ENCODE data around the gene PJVK. TPM values are rescaled to one million over a fixed set of nuclear protein-coding genes. Genes with fewer than 3 reads are reported as not detected.

The PJVK gene
- total RNA-seq, 1 experiment from 2014 or later, result 4.3 TPM

DNA sequence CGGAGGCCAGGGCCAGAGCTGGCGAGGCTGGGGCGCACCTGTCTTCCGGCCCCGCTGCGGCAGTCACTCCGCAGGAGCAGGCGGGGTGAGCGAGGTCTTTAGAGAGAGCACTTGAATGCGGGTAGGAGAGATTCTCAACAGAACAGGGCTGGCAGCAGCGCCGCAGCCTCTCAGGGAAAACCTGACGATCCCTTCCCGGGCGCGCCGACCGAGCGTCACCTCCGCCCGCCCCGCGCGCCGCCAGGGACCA, 729 bp upstream of the PJVK start:
- TF ChIP-seq, protein P1, sequence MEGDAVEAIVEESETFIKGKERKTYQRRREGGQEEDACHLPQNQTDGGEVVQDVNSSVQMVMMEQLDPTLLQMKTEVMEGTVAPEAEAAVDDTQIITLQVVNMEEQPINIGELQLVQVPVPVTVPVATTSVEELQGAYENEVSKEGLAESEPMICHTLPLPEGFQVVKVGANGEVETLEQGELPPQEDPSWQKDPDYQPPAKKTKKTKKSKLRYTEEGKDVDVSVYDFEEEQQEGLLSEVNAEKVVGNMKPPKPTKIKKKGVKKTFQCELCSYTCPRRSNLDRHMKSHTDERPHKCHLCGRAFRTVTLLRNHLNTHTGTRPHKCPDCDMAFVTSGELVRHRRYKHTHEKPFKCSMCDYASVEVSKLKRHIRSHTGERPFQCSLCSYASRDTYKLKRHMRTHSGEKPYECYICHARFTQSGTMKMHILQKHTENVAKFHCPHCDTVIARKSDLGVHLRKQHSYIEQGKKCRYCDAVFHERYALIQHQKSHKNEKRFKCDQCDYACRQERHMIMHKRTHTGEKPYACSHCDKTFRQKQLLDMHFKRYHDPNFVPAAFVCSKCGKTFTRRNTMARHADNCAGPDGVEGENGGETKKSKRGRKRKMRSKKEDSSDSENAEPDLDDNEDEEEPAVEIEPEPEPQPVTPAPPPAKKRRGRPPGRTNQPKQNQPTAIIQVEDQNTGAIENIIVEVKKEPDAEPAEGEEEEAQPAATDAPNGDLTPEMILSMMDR (IDR thresholded peaks at IDR 0.05; ENCODE audit: unreplicated experiment), result no peak
- intact Hi-C loops (cut with micrococcal nuclease; ENCODE audit: unreplicated experiment), result loop anchor here (2.0 kb wide), 1 partner anchor 72 kb away; no protein-coding TSS in a partner anchor
- Mint-ChIP-seq H3K4me3 (ENCODE audit: low read depth, unreplicated experiment) (peak overlapping the region; percentile 90), H3K4me1 (ENCODE audit: low read depth, unreplicated experiment) (peaks cover 21% of the 10 kb centered on the region), H3K36me3 (ENCODE audit: insufficient read depth, unreplicated experiment) (peaks cover 44% of the 10 kb centered on the region), H3K9me3 (ENCODE audit: low read depth, unreplicated experiment) (no peaks in the 10 kb centered on the region), H3K27me3 (ENCODE audit: unreplicated experiment) (no peaks in the 10 kb centered on the region), H3K27ac (ENCODE audit: unreplicated experiment) (peak overlapping the region; percentile 99)
- CTCF ChIA-PET, result interaction anchor here (0.8 to 2.3 kb wide), 3 partner anchors 18 to 36 kb away, joined by 3 to 10 read pairs (median 4); partner anchors contain the start of gene FKBP7
- DNase-seq, result no peak
- BruUV-seq (replicated peaks), result no TSS peak

GRCh38 chr2:178452334-178452733, 1.2 kb downstream of the PJVK start:
- DNase-seq, result no peak
- BruUV-seq (replicated peaks), result no TSS peak
- no peaks in the 10 kb centered on the region for H3K27me3 Mint-ChIP-seq (ENCODE audit: unreplicated experiment)
- intact Hi-C loops (cut with micrococcal nuclease; ENCODE audit: unreplicated experiment), result no loop called here
- no peak overlapping the region for H3K4me3 Mint-ChIP-seq (ENCODE audit: low read depth, unreplicated experiment)
- peaks cover 21% of the 10 kb centered on the region for H3K4me1 Mint-ChIP-seq (ENCODE audit: low read depth, unreplicated experiment)
- H3K27ac Mint-ChIP-seq (ENCODE audit: unreplicated experiment), result peak overlapping the region; percentile 99
- TF ChIP-seq, protein P1 (IDR thresholded peaks at IDR 0.05; ENCODE audit: unreplicated experiment), result no peak
- CTCF ChIA-PET, result no interaction called here
- H3K36me3 Mint-ChIP-seq (ENCODE audit: insufficient read depth, unreplicated experiment), result peaks cover 40% of the 10 kb centered on the region
- H3K9me3 Mint-ChIP-seq (ENCODE audit: low read depth, unreplicated experiment), result no peaks in the 10 kb centered on the region

DNA sequence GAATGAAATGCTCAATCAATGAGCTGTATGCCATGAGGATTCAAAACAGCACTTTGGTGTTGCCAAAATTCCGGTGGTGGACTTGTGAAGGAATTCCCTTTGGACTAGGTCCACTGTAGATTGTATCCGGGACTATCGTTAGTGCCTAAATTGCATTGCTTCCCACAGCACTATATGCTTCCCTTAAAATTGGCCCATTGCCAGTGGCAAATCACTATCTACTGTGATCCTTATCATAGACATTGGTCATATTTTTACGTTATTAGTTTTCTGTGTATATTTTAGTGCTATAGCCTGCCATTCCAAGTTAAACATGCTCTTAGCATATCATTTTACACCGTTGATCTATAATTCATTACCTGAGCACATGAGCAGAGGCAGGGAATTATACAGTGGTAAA, 1.7 kb downstream of the PJVK start:
- Mint-ChIP-seq H3K4me3 (ENCODE audit: low read depth, unreplicated experiment) (no peak overlapping the region), H3K27me3 (ENCODE audit: unreplicated experiment) (no peaks in the 10 kb centered on the region), H3K9me3 (ENCODE audit: low read depth, unreplicated experiment) (no peaks in the 10 kb centered on the region), H3K4me1 (ENCODE audit: low read depth, unreplicated experiment) (peaks cover 20% of the 10 kb centered on the region), H3K36me3 (ENCODE audit: insufficient read depth, unreplicated experiment) (peaks cover 37% of the 10 kb centered on the region), H3K27ac (ENCODE audit: unreplicated experiment) (no peak overlapping the region)
- CTCF ChIA-PET, result no interaction called here
- no peak for DNase-seq
- TF ChIP-seq, protein P1 (IDR thresholded peaks at IDR 0.05; ENCODE audit: unreplicated experiment), result no peak
- intact Hi-C loops (cut with micrococcal nuclease; ENCODE audit: unreplicated experiment), result no loop called here
- no TSS peak for BruUV-seq (replicated peaks)

- H3K36me3 Mint-ChIP-seq (ENCODE audit: insufficient read depth, unreplicated experiment), result peaks cover 11% of the 10 kb centered on the region
- no peak overlapping the region for H3K4me3 Mint-ChIP-seq (ENCODE audit: low read depth, unreplicated experiment)
- H3K27me3 Mint-ChIP-seq (ENCODE audit: unreplicated experiment), result no peaks in the 10 kb centered on the region
- H3K27ac Mint-ChIP-seq (ENCODE audit: unreplicated experiment), result no peak overlapping the region
- TF ChIP-seq, protein P1 (IDR thresholded peaks at IDR 0.05; ENCODE audit: unreplicated experiment), result no peak
- no TSS peak for BruUV-seq (replicated peaks)
- CTCF ChIA-PET, result no interaction called here
- no peaks in the 10 kb centered on the region for H3K4me1 Mint-ChIP-seq (ENCODE audit: low read depth, unreplicated experiment)
- no peaks in the 10 kb centered on the region for H3K9me3 Mint-ChIP-seq (ENCODE audit: low read depth, unreplicated experiment)
- no peak for DNase-seq
- intact Hi-C loops (cut with micrococcal nuclease; ENCODE audit: unreplicated experiment), result no loop called here
These were observed 4.8 kb downstream of the PJVK start for GRCh38 chr2:178455947-178456346.

All from Calu3 (cell line).